ENCODE data around the gene ALPG.
"Not testable (repeated sequence)": the region's sequence is repeated elsewhere in the genome, so short reads cannot be mapped to it uniquely, and the experiment has no call there.

Gene ALPG

DNA sequence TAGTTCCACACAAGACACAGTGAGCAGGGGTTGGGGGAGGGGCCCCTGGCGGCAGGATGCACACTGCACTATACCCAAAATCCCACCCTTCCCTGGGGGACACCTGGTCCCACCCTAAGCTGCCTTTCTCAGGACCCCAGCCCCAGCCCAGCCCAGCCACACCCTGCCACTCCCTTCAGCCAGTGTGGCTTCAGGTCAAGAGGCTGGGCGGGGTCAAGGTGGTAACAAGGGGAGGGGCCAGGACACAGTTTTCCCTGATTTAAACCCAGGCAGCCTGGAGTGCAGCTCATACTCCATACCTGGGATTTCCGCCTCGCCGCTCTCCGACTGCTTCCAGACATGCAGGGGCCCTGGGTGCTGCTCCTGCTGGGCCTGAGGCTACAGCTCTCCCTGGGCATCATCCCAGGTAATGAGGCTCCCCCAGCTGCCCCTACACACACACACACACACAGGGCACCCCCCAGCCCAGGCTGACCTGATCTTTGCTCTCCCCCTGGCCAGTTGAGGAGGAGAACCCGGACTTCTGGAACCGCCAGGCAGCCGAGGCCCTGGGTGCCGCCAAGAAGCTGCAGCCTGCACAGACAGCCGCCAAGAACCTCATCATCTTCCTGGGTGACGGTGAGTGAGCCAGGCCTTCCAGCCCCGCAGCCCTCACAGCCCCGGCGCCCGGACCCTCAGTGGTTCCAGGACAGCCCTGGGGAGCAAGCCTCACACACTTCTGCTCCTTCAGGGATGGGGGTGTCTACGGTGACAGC, at the start of gene ALPG:
Gene ALPG (plus strand): TSS at position 289 of the 755 bp plus-strand sequence. CDS start 51 bp downstream, at position 340.
- H3K4me2 ChIP-seq = no peak within 1 kb of the TSS
- H3K9ac ChIP-seq = no peak within 1 kb of the TSS
- no peaks in the 10 kb centered on the region for H3K79me2 ChIP-seq (ENCODE audit: insufficient read depth, low read depth)
- no peak within 1 kb of the TSS for H2AFZ ChIP-seq (ENCODE audit: low read depth)
- H3K27ac ChIP-seq = no peak within 1 kb of the TSS
- no peak within 1 kb of the TSS for H3K4me3 ChIP-seq (IDR thresholded peaks at IDR 0.05; ENCODE audit: insufficient read depth, low read depth, low read length)
- no peaks in the 10 kb centered on the region for H3K4me1 ChIP-seq (ENCODE audit: low read depth, poor library complexity, severe bottlenecking)
- no peaks in the 10 kb centered on the region for H3K27me3 ChIP-seq (ENCODE audit: insufficient read depth, low read depth)
- TF ChIP-seq, protein P1, sequence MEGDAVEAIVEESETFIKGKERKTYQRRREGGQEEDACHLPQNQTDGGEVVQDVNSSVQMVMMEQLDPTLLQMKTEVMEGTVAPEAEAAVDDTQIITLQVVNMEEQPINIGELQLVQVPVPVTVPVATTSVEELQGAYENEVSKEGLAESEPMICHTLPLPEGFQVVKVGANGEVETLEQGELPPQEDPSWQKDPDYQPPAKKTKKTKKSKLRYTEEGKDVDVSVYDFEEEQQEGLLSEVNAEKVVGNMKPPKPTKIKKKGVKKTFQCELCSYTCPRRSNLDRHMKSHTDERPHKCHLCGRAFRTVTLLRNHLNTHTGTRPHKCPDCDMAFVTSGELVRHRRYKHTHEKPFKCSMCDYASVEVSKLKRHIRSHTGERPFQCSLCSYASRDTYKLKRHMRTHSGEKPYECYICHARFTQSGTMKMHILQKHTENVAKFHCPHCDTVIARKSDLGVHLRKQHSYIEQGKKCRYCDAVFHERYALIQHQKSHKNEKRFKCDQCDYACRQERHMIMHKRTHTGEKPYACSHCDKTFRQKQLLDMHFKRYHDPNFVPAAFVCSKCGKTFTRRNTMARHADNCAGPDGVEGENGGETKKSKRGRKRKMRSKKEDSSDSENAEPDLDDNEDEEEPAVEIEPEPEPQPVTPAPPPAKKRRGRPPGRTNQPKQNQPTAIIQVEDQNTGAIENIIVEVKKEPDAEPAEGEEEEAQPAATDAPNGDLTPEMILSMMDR (conservative IDR thresholded peaks at IDR 0.05; ENCODE audit: low read depth, low read length) = no peak
- no peaks in the 10 kb centered on the region for H4K20me1 ChIP-seq (ENCODE audit: insufficient read depth)
- H3K36me3 ChIP-seq (ENCODE audit: insufficient read depth) = no peaks in the 10 kb centered on the region

DNA sequence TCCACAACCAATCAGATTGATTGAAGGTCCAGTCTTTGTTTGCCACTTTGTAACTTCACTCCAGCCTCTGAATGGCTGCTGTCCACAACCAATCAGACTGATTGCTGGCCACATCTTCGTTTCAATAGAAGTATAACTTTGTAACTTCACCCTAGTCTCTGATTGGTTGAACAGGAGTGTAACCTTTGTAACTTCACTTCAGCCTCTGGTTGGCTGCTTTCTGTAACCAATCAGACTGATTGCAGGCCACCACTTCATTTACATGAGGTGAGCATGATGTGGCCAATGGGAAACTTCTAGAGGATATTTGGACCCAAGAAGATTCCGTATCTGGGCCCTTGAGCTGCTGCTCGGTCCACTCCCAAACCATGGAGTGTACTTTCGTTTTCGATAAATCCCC, 45.0 kb upstream of the ALPG start:
- Histone ChIP-seq H3K9ac (no peak overlapping the region), H3K4me1 (ENCODE audit: low read depth, poor library complexity, severe bottlenecking) (peaks cover 31% of the 10 kb centered on the region), H3K79me2 (ENCODE audit: insufficient read depth, low read depth) (no peaks in the 10 kb centered on the region), H2AFZ (ENCODE audit: low read depth) (no peak overlapping the region), H3K36me3 (ENCODE audit: insufficient read depth) (no peaks in the 10 kb centered on the region), H3K4me2 (no peak overlapping the region; the same call in 1 of the 2 replicates), H3K27ac (no peak overlapping the region), H4K20me1 (ENCODE audit: insufficient read depth) (no peaks in the 10 kb centered on the region), H3K4me3 (IDR thresholded peaks at IDR 0.05; ENCODE audit: insufficient read depth, low read depth, low read length) (no peak overlapping the region), H3K27me3 (ENCODE audit: insufficient read depth, low read depth) (no peaks in the 10 kb centered on the region)
- TF ChIP-seq, protein P1 (conservative IDR thresholded peaks at IDR 0.05; ENCODE audit: low read depth, low read length) = no peak

DNA sequence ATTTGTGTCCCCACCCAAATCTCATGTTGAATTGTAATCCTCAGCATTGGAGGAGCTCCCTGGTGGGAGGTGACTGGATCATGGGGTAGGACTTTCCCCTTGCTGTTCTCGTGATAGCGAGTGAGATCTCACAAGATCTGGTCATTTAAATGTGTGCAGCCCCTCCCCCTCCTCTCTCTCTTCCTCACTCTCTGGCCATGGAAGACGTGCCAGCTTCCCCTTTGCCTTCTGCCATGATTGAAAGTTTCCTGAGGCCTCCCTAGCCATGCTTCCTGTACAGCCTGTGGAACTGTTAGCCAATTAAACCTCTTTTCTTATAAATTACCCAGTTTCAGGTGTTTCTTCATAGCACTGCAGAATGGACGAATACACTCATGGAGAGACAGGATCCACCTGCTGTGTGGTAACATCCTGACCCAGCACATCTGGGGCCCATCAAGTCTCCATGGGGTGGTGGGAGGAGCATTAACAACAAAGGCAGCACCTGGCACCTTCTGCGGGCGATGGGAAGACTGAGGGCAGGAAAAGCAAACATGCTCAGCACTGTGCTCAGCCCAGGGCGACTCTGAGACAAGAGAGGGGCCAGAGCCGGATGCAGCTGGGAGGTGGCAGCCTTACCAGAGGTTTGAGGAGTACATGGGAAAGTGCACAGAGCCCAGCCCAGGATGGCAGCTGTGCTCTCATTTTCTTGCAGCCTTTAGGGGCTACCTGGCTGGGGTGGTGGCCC, 44.3 kb upstream of the ALPG start:
- no peaks in the 10 kb centered on the region for H4K20me1 ChIP-seq (ENCODE audit: insufficient read depth)
- no peak overlapping the region for H3K9ac ChIP-seq
- no peak overlapping the region for H3K4me3 ChIP-seq (IDR thresholded peaks at IDR 0.05; ENCODE audit: insufficient read depth, low read depth, low read length)
- H3K4me1 ChIP-seq (ENCODE audit: low read depth, poor library complexity, severe bottlenecking) = peaks cover 31% of the 10 kb centered on the region
- H3K4me2 ChIP-seq = peak overlapping the region; percentile 53
- TF ChIP-seq, protein P1 (conservative IDR thresholded peaks at IDR 0.05; ENCODE audit: low read depth, low read length) = no peak
- H3K27ac ChIP-seq = peak overlapping the region; percentile 64
- no peak overlapping the region for H2AFZ ChIP-seq (ENCODE audit: low read depth)
- H3K79me2 ChIP-seq (ENCODE audit: insufficient read depth, low read depth) = no peaks in the 10 kb centered on the region
- no peaks in the 10 kb centered on the region for H3K27me3 ChIP-seq (ENCODE audit: insufficient read depth, low read depth)
- no peaks in the 10 kb centered on the region for H3K36me3 ChIP-seq (ENCODE audit: insufficient read depth)

DNA sequence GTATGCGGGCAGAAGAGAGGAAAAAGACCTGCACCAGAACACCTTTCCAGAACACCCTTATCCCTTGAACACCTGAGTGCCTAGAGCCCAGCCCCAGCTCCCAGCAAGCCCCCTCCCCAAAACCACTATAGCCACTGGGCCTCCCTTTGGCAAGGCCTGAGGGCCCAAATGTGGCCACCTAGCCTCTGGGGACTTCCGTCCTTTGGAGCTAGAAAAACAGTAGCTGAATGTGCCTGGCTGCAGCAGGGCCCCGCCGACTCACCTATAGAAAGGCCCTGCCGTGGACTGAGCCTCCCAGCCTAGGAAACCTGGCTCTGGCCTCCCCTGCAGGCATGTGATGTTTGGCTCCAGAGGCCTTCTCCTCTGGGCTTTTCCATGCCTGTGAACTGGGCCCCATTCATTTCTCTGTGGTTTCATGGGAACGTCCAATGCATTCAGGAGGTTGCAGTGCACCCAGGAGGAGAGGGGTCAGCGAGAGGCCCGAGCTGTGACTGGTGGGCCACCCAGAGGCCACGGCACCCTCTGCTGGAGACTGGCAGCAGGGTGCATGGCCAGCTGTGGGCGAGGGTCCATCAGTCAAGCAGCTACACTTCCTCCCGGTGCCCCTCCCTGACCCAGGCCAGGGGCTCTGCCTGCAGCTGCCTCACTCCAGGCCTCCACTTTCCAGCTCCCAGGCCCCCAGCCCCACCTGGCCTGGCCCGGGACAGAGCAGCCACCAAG, 43.4 kb upstream of the ALPG start:
- peaks cover 31% of the 10 kb centered on the region for H3K4me1 ChIP-seq (ENCODE audit: low read depth, poor library complexity, severe bottlenecking)
- H3K4me2 ChIP-seq = peak overlapping the region; percentile 53
- not testable (repeated sequence) for H3K36me3 ChIP-seq (ENCODE audit: insufficient read depth); H3K4me3 ChIP-seq (IDR thresholded peaks at IDR 0.05; ENCODE audit: insufficient read depth, low read depth, low read length); H3K27me3 ChIP-seq (ENCODE audit: insufficient read depth, low read depth); H4K20me1 ChIP-seq (ENCODE audit: insufficient read depth); H3K79me2 ChIP-seq (ENCODE audit: insufficient read depth, low read depth)
- peak overlapping the region; percentile 64 for H3K27ac ChIP-seq
- H2AFZ ChIP-seq (ENCODE audit: low read depth) = peak overlapping the region; percentile 69
- peak overlapping the region; percentile 40; the same call in 1 of the 2 replicates for H3K9ac ChIP-seq
